GM19452 (cell line): Measurements from ENCODE around the gene PAXX.

Experiments used
- ATAC-seq: cut with Tn5 transposase; IDR thresholded peaks from one replicate; pipeline ENCODE4 v1.9.1; 2021; ENCODE audit not compliant: unreplicated experiment

Gene PAXX

GRCh38 chr9:136952876-136953770, 39.1 kb upstream of the PAXX start:
- ATAC-seq = no peak

- no peak for ATAC-seq
These were observed 38.4 kb upstream of the PAXX start for GRCh38 chr9:136953771-136954269.

GRCh38 chr9:136954270-136955083, 37.7 kb upstream of the PAXX start:
- no peak for ATAC-seq

GRCh38 chr9:136955202-136955942, 36.9 kb upstream of the PAXX start:
- ATAC-seq = no peak

- no peak for ATAC-seq
These were observed 36.3 kb upstream of the PAXX start for GRCh38 chr9:136955943-136956335.

GRCh38 chr9:136956604-136957003, 35.6 kb upstream of the PAXX start:
- no peak for ATAC-seq

GRCh38 chr9:136957461-136957860, 34.8 kb upstream of the PAXX start:
- ATAC-seq = no peak

- no peak for ATAC-seq
These were observed 34.3 kb upstream of the PAXX start for GRCh38 chr9:136957901-136958300.

- no peak for ATAC-seq
These were observed 33.7 kb upstream of the PAXX start for GRCh38 chr9:136958473-136958872.

GRCh38 chr9:136958898-136959850, 33.0 kb upstream of the PAXX start:
- ATAC-seq = no peak

- no peak for ATAC-seq
These were observed 31.8 kb upstream of the PAXX start for GRCh38 chr9:136960212-136960937.

- ATAC-seq = no peak
These were observed 31.3 kb upstream of the PAXX start for GRCh38 chr9:136960938-136961275.

GRCh38 chr9:136961279-136962065, 30.8 kb upstream of the PAXX start:
- no peak for ATAC-seq

GRCh38 chr9:136962163-136962562, 30.1 kb upstream of the PAXX start:
- ATAC-seq = no peak

GRCh38 chr9:136962701-136963248, 29.4 kb upstream of the PAXX start:
- no peak for ATAC-seq

- no peak for ATAC-seq
These were observed 28.9 kb upstream of the PAXX start for GRCh38 chr9:136963341-136963740.

GRCh38 chr9:136963751-136964150, 28.5 kb upstream of the PAXX start:
- no peak for ATAC-seq

- no peak for ATAC-seq
These were observed 28.0 kb upstream of the PAXX start for GRCh38 chr9:136964171-136964689.
